Occipital lobe (tissue), 2 donors: ENCODE data around the gene ANKFN1. TPM values are rescaled to one million over a fixed set of nuclear protein-coding genes. Genes with fewer than 3 reads are reported as not detected.

Source experiments
- DNase-seq: peaks from one replicate; lab custom pipeline; 2025; lab: John Stamatoyannopoulos, UW
- total RNA-seq: library from RNA; depleted of rRNA; stranded (reverse); fragments of >200 nt; gene quantifications from one replicate; pipeline ENCODE4 v1.2.3, GENCODE V29; 2014

Gene ANKFN1
- total RNA-seq, 1 donor from 2014 or later = 4.4 TPM

DNA sequence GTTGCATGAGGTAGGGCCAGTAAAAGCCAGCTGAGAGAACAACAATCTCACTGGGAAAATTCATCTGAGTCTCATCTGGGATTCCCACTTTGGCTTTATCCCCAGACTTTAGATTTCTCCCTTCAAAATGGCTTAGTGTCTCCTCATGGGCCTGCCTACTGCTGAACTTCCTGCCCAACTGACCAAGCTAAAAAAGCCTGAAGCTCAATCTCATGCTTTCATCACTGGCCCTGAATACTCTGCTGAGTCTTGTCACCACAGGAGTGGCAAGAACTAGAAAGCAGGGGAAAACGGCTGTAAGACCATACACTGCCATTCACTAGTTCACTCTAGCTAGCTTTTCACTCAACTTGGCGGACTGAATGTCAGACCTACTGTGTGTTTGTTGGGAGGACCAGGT, 343.9 kb downstream of the ANKFN1 start:
- no peak for DNase-seq

DNA sequence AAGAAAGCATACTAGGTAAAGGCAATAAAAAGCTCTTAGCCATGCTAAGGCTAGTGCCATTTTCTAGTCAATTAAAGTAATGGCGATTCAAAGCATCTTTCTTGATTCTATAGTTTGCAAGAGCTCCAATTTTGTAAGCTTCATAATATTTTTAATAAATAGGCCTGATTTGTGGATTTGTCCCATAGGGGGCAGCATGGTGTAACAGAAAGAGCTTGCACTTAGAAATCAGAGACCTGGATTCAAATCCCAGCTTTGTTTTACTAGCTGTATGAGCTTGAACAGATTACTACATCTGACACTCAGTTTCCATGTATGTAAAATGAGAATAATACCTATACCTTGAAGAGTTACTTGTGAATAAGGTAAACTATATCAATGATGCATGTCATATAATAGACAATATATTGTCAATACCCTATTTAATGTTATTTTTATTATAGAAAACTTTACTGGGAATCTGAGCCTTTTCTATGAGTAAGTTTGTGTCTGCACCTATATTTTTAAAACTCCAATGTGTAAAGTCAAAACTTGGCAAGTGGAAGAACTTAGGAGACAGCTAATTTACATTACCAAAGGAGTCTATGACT, 346.6 kb downstream of the ANKFN1 start:
- DNase-seq = no peak

DNA sequence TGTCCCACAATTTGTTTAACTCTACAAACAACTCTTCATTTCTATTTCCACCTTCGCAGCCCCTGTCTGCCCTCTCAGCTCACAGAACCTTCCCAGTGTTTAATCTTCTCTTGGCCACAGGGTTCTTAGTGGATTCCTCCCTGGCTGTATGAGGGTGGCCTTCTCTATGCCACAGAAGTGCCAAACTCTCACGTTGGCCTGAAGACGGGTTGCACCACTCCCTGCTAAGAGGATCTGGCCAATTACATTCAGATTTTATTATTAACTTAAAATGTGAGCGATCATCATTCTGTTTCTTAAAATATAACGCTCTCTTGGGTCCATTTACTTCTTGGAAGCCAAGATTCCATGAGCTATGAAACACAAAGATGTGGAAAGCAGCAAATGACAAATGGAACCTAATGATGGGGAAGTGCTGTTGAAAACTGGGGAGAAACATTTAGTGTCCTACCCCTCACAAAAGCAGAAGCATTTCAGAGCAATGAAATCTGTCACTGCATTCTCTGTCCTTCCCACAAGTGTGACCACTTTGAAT, 348.9 kb downstream of the ANKFN1 start:
- DNase-seq = no peak

DNA sequence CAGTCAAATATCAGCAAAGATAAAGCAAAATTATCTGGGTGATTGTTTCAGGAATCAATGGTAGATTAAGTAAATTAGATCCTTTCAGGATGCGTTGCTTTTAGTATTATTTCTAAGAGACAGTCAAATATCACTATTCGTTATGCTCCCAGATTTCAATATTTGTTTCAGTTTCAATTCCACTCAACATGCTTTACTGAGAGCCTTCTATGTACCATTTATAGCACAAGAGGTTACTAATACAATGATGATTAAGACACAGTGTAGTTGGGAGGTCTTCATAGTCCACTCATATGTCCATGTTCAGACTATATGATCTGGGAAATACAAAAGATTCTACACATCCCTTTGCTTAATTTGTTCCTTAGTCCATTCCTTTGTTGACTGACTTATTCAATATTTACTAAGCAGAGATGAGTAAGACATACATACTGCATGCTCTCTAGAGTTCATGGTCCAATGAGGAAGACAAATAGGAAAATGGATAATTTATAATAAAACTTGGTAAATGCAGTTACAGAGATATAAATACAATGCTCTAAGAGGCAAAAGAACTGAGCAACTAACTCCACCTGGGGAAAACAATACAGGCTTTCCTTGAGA, 352.0 kb downstream of the ANKFN1 start:
- DNase-seq = no peak

DNA sequence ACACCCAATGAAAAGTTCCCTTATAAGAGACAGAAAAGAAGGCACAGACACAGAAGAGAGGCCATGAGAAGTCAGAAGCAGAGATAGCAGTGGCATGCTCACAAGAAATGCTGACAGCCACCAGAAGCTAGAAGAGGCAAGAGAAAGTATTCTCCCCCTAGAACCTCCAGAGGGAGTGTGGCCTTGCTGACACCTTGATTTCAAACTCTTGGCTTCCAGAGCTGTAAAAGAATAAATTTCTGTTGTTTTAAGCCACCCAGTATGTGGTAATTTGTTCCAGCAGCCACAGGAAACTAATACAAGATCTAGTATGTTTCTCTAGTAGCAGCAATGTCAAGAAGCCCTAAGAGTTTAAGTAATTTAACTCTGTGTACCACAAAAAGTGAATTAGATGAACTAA, 353.1 kb downstream of the ANKFN1 start:
- no peak for DNase-seq

DNA sequence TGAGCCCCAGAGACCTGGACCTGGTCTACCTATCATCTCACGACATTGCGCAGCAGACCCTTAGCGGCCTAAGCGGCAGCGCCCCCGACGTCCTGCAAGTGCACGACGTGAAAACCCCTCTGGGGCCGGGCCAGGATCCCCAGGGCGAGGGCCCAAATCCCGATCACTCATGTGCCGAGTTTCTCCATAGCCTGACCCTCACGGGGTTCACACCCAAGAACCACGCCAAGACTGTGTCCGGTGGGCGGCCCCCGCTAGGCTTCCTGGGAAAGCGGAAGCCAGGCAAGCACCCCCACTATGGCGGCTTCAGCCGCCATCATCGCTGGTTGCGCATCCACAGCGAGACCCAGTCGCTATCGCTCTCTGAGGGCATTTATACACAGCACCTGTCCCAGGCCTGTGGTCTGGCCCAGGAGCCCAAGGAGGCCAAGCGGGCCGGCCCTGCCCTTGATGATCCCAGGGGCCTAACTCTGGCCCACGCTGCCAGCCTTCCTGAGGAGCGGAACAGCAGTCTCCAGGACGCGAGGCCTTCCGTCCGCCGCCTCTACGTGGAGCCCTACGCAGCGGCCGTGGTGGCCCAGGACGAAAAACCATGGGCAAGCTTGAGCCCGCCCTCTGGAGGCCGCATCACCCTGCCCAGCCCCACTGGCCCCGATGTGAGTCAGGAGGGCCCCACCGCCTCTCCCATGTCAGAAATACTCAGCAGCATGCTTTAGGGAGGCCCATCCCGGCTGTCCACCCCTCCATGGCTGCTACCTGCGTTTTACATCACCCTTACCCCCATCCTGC, 357.5 kb downstream of the ANKFN1 start:
- no peak for DNase-seq

DNA sequence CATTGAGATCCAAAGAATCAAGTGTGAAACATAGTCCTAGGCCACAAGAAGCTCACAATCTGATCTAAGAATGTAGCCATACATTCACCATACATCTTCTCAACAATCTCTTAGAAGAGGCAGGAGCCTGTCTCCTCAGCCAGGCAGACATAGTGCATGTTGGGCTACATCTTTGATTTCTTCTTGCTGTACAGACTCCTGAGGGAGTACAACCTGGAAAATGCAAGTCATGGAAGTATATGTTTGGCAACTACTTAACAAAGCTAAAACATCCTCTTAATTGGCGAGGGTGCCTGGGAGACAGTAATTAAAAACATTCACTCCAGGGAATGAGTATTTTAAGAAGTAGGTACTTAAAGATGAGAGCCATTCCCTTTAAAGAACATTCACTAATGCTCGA, 361.0 kb downstream of the ANKFN1 start:
- no peak for DNase-seq

DNA sequence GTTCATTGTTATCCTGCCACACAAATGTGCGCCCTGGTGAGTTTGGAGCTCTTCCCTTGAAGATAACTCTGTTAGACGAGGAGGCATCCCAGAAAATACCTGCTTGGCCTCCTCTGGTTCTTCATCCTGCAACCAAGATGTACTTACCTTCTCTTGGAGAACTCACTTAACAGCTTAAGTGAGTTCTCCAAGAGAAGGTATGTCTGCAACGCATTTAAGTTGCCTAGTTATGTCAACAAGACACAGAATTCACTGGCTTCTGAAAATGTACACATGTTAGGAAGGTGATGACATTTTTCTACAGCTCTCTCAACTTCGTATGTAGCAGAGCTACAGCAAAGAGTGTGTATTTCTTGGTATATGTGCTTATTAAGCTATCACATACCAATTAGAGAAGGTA, 361.6 kb downstream of the ANKFN1 start:
- DNase-seq = no peak

DNA sequence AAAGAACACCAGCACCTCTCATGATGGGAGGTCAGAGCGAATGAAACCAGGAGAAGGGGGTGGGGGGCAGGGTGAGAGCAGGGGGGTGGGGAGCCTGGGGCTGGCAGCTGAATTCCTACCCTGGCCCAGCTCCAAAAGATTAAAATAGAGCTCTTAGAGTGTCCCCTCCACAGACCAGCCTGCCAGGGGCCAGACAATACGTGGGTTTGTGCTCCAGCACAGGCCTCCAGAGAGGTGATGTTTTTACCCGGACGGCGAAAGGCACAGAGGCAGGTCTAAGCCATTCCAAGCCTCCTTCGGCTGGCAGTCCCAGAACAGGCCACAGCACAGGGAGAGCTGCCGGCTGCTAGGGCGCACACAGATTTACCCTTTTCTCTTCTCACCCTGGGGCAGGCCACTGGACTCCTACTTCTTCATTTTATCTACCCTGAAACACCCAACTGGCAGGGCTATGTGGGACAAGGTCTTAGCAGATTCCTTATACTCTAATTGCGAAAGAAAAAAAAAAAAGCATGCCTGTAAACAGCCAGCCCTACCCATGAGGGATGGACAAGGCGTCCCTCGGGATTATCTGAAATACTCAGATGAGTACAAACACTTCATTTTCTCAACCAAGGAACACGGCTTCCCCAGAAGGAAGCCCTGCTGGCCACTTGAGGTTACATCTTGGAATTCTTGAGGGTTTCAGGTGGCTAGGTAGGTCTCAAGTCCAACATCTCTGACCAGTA, 368.3 kb downstream of the ANKFN1 start:
- no peak for DNase-seq

DNA sequence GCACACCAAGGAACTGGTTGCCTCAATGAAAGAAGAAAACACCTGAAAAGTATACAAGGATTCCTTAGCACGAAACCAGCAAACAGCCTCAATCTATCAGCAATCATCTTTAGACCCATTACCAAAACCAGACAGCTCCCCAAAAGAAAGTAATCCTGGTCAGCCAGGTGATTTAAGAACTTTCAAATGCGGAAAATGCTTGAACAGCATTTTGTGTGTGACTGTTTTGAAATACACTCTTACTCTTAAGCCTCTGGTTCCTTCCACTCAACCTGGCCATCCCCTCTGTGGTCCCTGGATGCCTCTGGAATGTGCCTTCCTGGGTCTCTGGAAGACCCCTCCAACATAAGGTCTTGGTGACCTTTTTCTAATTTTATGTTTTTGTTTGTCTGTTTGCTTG, 369.8 kb downstream of the ANKFN1 start:
- DNase-seq = no peak

DNA sequence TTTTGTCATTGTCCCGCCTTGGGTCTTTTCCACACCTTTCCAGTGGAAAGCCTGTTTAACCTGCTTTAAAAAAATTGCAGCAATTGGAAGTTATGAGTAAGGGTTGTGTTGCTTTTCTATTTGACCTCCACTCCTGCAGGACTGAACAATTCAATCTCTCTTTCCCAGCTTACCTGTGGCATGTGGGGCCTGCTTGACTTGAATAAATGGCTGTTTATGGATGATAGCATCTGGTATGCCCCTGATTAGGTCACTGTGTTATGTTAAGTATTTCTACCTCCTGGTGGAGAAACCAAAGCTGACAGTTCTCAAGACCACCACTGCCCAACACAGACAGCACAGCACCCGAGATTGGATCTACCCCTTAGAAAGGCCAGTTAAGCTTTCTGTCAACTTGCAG, 375.4 kb downstream of the ANKFN1 start:
- no peak for DNase-seq

DNA sequence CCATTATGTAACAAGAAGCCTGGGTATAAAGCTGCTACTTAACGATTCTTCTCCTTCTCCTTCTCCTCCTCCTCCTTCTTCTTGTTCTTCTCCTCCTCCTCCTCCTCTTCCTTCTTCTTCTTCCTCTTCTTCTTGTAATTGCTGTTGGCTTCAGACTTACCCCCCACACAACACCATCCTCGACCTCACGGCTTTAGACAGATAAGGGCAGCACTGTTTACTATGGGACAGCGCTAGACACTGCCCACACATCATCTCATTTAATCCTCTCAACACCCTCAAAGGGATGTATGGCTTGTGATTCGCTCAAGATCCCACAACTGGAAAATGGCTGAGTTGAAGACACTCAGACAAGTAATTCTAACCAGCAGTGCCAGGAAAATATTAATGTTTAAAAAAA, 379.7 kb downstream of the ANKFN1 start:
- DNase-seq = no peak

DNA sequence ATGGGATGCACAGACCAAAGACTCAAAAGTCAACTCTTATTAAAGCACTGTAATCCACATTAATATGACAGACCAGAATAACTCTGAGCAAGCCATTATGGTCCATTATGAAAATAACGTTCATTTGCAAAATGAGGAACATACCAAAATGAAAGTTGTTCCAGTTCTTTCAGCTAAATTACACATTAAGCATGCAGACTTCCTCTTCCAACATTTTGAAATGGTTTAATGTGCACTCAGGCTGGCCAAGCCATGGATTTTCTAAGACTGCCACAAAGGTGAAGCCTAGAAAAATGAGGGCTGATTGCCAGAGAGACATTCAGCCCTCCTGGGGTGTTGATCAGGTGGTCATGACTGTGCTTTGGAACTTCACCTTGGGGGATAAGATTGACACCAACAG, 383.5 kb downstream of the ANKFN1 start:
- no peak for DNase-seq

DNA sequence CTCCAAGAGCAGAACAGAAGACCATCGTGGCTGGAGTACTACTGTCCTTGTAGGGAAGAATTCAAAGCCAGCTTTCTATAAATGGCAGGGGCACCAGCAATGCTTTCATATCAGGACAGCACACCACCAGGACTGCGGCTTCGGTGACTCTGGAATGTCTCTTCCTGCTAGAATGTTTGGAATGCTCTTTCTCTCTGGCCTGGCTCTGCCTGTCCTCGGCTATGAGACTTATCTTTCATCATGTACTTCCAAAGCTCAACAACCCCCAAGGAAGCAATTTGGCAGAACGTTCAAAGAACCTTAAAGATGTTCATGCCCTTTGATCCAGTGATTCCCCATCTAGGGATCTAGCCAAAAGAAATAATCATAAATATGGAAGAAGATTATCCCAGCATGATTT, 387.6 kb downstream of the ANKFN1 start:
- DNase-seq = no peak

DNA sequence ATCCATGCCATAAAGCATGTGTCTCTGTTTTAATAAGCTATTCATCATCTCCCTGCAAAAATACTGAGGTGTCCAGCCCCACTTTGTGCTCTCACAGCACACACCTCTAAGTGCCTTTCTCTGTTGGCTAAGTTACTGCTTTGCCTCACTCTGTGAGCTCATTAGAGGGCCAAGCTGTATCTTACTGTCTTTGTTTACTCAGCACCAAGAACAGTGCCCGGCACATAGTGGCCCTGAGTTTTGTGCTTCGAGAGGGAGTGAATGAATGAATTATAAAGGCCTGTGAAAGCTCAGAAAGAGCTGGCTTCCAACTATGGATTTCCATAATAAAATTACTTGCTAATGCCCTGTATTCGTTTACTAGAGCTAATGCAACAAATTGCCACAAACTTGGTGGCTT, 390.0 kb downstream of the ANKFN1 start:
- no peak for DNase-seq

DNA sequence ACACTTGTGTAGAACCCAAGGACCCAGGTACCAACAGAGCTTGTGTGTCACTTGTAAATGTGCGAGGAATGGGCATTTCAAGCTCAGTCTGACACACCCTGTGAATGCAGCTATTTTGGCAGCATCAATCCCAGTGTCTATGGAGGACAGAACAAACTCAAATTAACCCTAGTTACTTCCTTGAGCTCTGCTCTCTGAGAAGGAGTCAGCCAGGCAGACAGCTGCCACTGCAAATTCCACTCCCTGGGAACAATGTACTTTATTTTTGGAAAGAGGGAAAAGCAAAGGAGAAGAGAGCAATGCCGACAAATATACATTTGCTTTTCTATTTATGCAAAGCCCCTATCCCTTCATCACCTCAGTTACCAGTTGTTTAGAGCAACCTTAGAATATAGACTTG, 391.8 kb downstream of the ANKFN1 start:
- no peak for DNase-seq

DNA sequence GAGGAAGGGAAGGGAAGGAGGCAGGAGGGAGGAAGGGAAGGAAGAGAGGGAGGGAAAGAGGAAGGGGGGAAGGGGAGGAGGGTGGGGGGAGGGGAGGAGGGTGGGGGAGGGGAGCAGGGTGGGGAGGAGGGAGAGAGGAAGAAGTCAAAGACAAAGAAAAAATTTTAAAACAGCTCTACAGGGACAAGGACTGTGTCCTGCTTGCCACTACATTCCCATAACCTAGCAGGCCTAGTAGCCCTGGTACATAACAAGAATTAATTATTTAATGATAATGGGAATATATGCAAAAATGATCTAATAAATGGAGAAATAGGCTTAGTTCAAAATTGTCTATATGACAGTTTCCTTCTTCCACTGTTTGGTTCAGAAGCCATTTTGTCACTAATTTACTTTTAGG, 392.7 kb downstream of the ANKFN1 start:
- no peak for DNase-seq

DNA sequence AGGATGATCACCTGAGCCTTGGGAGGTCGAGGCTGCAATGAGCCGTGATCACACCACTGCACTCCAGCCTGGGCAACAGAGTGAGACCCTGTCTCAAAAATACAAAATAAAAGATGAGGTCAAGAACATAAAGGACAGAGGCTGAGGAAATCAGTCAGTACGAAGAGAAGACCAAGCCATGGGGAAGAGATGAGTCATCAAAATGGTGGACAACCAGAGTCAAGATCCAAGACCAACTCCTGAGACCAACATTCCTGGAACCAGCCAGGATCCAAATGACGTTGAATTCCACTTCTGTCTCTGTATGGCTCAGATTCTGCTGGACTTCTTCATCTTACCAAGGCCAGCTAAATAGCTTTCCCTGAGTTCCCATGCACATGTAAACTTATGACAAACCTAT, 395.4 kb downstream of the ANKFN1 start:
- no peak for DNase-seq

DNA sequence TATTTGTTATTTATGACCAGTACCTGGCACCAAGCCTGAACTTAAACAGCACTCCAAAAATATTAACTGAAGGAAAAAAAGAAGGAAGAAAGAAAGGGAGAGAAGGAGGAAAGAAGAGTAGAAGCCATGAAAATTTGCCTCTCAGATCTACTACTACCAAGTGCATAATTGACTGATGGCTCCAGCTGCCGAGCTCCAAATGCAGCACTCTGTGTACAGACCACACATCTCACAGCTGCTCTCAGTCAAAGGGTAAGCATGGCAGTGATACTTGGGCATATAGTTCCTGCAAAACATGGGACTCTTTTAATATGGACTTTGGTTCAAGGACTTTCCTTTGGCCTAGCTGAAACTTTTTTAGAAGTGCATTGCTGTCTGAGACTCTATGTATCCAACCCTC, 396.2 kb downstream of the ANKFN1 start:
- no peak for DNase-seq

DNA sequence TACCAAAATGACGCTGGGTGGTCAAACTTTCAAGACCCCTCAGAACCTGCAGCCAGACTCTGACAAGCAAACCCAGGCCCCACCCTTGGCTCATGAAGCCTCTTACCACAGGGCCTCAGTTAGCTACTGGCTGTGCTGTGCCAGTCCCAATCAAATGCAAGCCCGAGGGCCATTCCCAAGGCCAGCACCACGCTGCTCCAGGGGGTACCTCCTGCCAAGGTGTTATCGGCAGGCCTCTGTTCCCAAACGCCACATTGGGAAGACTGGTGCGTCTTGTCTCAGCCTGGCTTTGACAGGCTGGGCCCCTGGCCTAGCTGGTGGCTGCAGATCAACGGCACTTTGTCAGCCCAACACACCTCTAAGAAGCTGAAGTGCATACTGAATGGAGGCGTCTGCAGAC, 404.4 kb downstream of the ANKFN1 start:
- no peak for DNase-seq

DNA sequence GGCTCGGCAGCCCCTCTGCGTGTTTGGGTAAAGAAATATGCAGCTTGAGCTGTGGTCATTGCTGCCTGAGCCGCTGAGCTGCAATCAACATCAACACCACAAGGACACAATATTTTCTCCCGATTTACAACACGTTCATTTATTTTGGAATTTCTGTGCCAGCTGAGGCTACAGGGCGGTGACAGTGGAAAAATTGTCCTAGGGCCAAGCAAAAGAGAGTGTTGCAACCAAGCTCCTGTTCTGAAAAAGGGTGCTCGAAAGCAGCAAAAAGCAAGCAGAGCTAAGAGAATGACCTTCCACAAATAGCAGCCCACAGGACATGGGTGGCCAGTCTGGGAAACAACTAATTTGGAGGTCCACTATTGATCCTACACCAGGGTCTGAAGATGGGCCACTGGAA, 404.8 kb downstream of the ANKFN1 start:
- no peak for DNase-seq
